H1 (cell line): ENCODE results near the gene NAV2. TPM values are rescaled to one million over a fixed set of nuclear protein-coding genes. Genes with fewer than 3 reads are reported as not detected.

Experiments used
- CTCF ChIA-PET: fragments of 300-600 bp; sonication (Branson Sonifier 250); formaldehyde crosslinking; loops from one replicate; lab custom pipeline; 2021; ENCODE audit not compliant: partially characterized antibody; lab: Charles Lee
- POLR2A ChIA-PET: fragments of 300-600 bp; sonication (Branson Sonifier 250); formaldehyde crosslinking; loops from one replicate; lab custom pipeline; 2021; ENCODE audit warnings: inconsistent platforms; ENCODE audit not compliant: partially characterized antibody; lab: Charles Lee
- DNase-seq, 2 experiments: peaks; one replicate each; pipeline versions ENCODE4 v3.0.0 to v3.0.0-alpha.2; 2010 to 2022; ENCODE audit warnings: low spot score in 2 of 2, low read depth in 1 of 2, mixed read lengths in 1 of 2
- FAIRE-seq: peaks from 2 replicates; lab custom pipeline; 2011; peaks lifted over from hg19 to GRCh38; lab: Jason Lieb, UNC
- H2AFZ ChIP-seq: 2 replicates; pipeline ENCODE4 v1.8.1; 2012; ENCODE audit warnings: low read length, inconsistent platforms
- H2AK5ac ChIP-seq: 2 replicates; pipeline ENCODE4 v1.6.1; 2013; ENCODE audit warnings: low read depth, low read length
- H2BK120ac ChIP-seq: replicated peaks from 2 replicates; pipeline ENCODE3; 2013; ENCODE audit warnings: low read depth, low read length, inconsistent platforms
- H2BK12ac ChIP-seq: 2 replicates; pipeline ENCODE4 v1.6.1; 2013; ENCODE audit warnings: low read depth, low read length
- H2BK15ac ChIP-seq: 2 replicates; pipeline ENCODE4 v1.6.1; 2013; ENCODE audit warnings: low read length
- H2BK20ac ChIP-seq: 2 replicates; pipeline ENCODE4 v1.6.1; 2013; ENCODE audit warnings: low read length
- H2BK5ac ChIP-seq: 2 replicates; pipeline ENCODE4 v1.6.1; 2013; ENCODE audit warnings: low read depth, low read length
- H3K14ac ChIP-seq: 2 replicates; pipeline ENCODE4 v1.6.1; 2013; ENCODE audit warnings: inconsistent platforms; ENCODE audit not compliant: insufficient read length
- H3K18ac ChIP-seq: 2 replicates; pipeline ENCODE4 v1.6.1; 2013; ENCODE audit warnings: low read length; ENCODE audit errors: extremely low read depth
- H3K23ac ChIP-seq: 2 replicates; pipeline ENCODE4 v1.6.1; 2013; ENCODE audit warnings: inconsistent platforms; ENCODE audit not compliant: insufficient read length
- H3K23me2 ChIP-seq: 2 replicates; pipeline ENCODE4 v1.6.1; 2013; ENCODE audit warnings: low read depth, low read length
- H3K27ac ChIP-seq: 2 replicates; pipeline ENCODE4 v1.6.1; 2011; ENCODE audit warnings: low read depth, low read length, inconsistent platforms
- H3K27me3 ChIP-seq, 4 experiments: replicated peaks in 1 of 4; 1 replicate in 1 of 4; 2 replicates in 3 of 4; pipeline versions ENCODE4 v1.6.1 to v1.8.1; 2011 to 2013; ENCODE audit warnings: low read length in 3 of 4, mild to moderate bottlenecking in 3 of 4, inconsistent platforms in 2 of 4, mixed read lengths in 2 of 4, moderate library complexity in 1 of 4; ENCODE audit not compliant: control insufficient read depth in 3 of 4, insufficient read depth in 3 of 4; ENCODE audit errors: extremely low read depth in 1 of 4
- H3K36me3 ChIP-seq, 4 experiments: 2 replicates each; pipeline versions ENCODE4 v1.6.1 to v1.8.1; 2011 to 2013; ENCODE audit warnings: mild to moderate bottlenecking in 4 of 4, low read length in 3 of 4, moderate library complexity in 2 of 4, control low read depth in 1 of 4, inconsistent platforms in 1 of 4; ENCODE audit not compliant: insufficient read depth in 4 of 4, control insufficient read depth in 2 of 4
- H3K4ac ChIP-seq: replicated peaks from 2 replicates; pipeline ENCODE3; 2013; ENCODE audit warnings: low read length, low read depth, mixed read lengths, inconsistent platforms; ENCODE audit not compliant: insufficient read length
- H3K4me1 ChIP-seq, 4 experiments: replicated peaks in 1 of 4; 1 replicate in 1 of 4; 2 replicates in 3 of 4; pipeline versions ENCODE4 v1.6.1 to v1.8.1; 2011 to 2013; ENCODE audit warnings: low read length in 3 of 4, inconsistent platforms in 2 of 4, mixed read lengths in 1 of 4; ENCODE audit not compliant: insufficient read depth in 4 of 4, control insufficient read depth in 3 of 4
- H3K4me2 ChIP-seq, 2 experiments: 2 replicates each; pipeline versions ENCODE4 v1.6.1 to v1.8.1; 2011 to 2013; ENCODE audit warnings: low read depth in 2 of 2, low read length in 2 of 2, control low read depth in 1 of 2, inconsistent platforms in 1 of 2, mild to moderate bottlenecking in 1 of 2; ENCODE audit not compliant: insufficient read depth in 1 of 2
- H3K4me3 ChIP-seq, 4 experiments: fragments of 200-600, 300-600 bp in 1 of 4; sonication (generic), shearing (Covaris generic), sonication (Bioruptor Twin) in 1 of 4; 2 replicates each; pipeline versions ENCODE4 v1.5.1 to v1.8.1; 2011 to 2016; ENCODE audit warnings: low read length in 4 of 4, low read depth in 3 of 4, control low read depth in 2 of 4, inconsistent platforms in 2 of 4, mild to moderate bottlenecking in 2 of 4, mixed read lengths in 1 of 4, moderate library complexity in 1 of 4; ENCODE audit not compliant: insufficient read depth in 2 of 4; ENCODE audit errors: extremely low read depth in 1 of 4
- H3K56ac ChIP-seq: replicated peaks from 2 replicates; pipeline ENCODE3; 2013; ENCODE audit warnings: low read depth, mild to moderate bottlenecking, mixed read lengths, low read length, inconsistent platforms; ENCODE audit not compliant: insufficient read length
- H3K79me1 ChIP-seq: 2 replicates; pipeline ENCODE4 v1.6.1; 2013; ENCODE audit warnings: low read depth, low read length, control low read depth
- H3K79me2 ChIP-seq, 2 experiments: 2 replicates each; pipeline versions ENCODE4 v1.6.1 to v1.8.1; 2012 to 2013; ENCODE audit warnings: low read length in 2 of 2, mild to moderate bottlenecking in 2 of 2, inconsistent platforms in 1 of 2; ENCODE audit not compliant: insufficient read depth in 2 of 2, control insufficient read depth in 1 of 2
- H3K9ac ChIP-seq, 4 experiments: replicated peaks in 1 of 4; 1 replicate in 1 of 4; 2 replicates in 3 of 4; pipeline versions ENCODE4 v1.6.1 to v1.8.1; 2011 to 2013; ENCODE audit warnings: low read depth in 3 of 4, low read length in 3 of 4, control low read depth in 2 of 4, mild to moderate bottlenecking in 2 of 4, moderate library complexity in 2 of 4, inconsistent platforms in 1 of 4; ENCODE audit errors: extremely low read depth in 1 of 4
- H3K9me3 ChIP-seq, 2 experiments: 2 replicates each; pipeline versions ENCODE4 v1.6.1 to v1.8.1; 2012 to 2013; ENCODE audit warnings: mild to moderate bottlenecking in 2 of 2, moderate library complexity in 2 of 2, control low read depth in 1 of 2, inconsistent platforms in 1 of 2, low read depth in 1 of 2, low read length in 1 of 2, mixed read lengths in 1 of 2; ENCODE audit not compliant: insufficient read depth in 2 of 2
- H4K20me1 ChIP-seq, 2 experiments: replicated peaks in 1 of 2; 2 replicates each; pipeline versions ENCODE3 to v1.8.1; 2011 to 2013; ENCODE audit warnings: inconsistent platforms in 2 of 2, low read length in 2 of 2, mild to moderate bottlenecking in 1 of 2; ENCODE audit not compliant: insufficient read depth in 2 of 2, control insufficient read depth in 1 of 2
- H4K5ac ChIP-seq: 2 replicates; pipeline ENCODE4 v1.6.1; 2013; ENCODE audit warnings: low read length, low read depth, mixed read lengths, inconsistent platforms; ENCODE audit not compliant: insufficient read length
- H4K8ac ChIP-seq: 2 replicates; pipeline ENCODE4 v1.8.0; 2013; ENCODE audit warnings: mild to moderate bottlenecking, moderate library complexity, low read length, inconsistent platforms; ENCODE audit not compliant: insufficient read depth; ENCODE audit errors: extremely low read depth
- H4K91ac ChIP-seq: replicated peaks from 2 replicates; pipeline ENCODE3; 2013; ENCODE audit warnings: low read length, mixed read lengths, inconsistent platforms; ENCODE audit not compliant: insufficient read length
- CBX5 ChIP-seq: fragments of 300-800, 300-1000 bp; sonication (generic); IDR thresholded peaks from 2 replicates; pipeline ENCODE4 v1.7.1; 2016; ENCODE audit warnings: antibody characterized with exemption, low read length, low read depth
- EGR1 ChIP-seq: IDR thresholded peaks from 2 replicates; pipeline ENCODE4 v1.6.1; 2011; ENCODE audit warnings: low read depth, low read length, borderline replicate concordance
- EZH2 ChIP-seq: fragments of 200-600 bp; sonication (generic); IDR thresholded peaks from 2 replicates; pipeline ENCODE4 v1.7.1; 2012; ENCODE audit warnings: low read depth, mild to moderate bottlenecking, moderate library complexity, low read length, inconsistent platforms; ENCODE audit not compliant: severe bottlenecking
- POLR2AphosphoS5 ChIP-seq: IDR thresholded peaks from 2 replicates; pipeline ENCODE4 v1.6.1; 2011; ENCODE audit warnings: low read depth, low read length
- RAD21 ChIP-seq, 2 experiments: IDR thresholded peaks in 1 of 2; conservative IDR thresholded peaks in 1 of 2; 2 replicates each; pipeline ENCODE4 v1.6.1; 2011; ENCODE audit warnings: low read depth in 2 of 2, low read length in 2 of 2, improper control_type of control experiment in 1 of 2, inconsistent platforms in 1 of 2, mild to moderate bottlenecking in 1 of 2, moderate library complexity in 1 of 2
- SP1 ChIP-seq: IDR thresholded peaks from 2 replicates; pipeline ENCODE4 v1.6.1; 2011; ENCODE audit warnings: low read depth, low read length
- SUZ12 ChIP-seq: fragments of 200-600 bp; sonication (generic); IDR thresholded peaks from 2 replicates; pipeline ENCODE4 v1.6.1; 2012; ENCODE audit warnings: mild to moderate bottlenecking, inconsistent platforms, low read length, moderate library complexity, mixed read lengths
- YY1 ChIP-seq: IDR thresholded peaks from 2 replicates; pipeline ENCODE4 v1.6.1; 2011; ENCODE audit warnings: low read depth, mild to moderate bottlenecking, low read length
- WGBS, 2 experiments: shearing (Covaris generic) in 1 of 2; methylation state at CpG; one replicate each; pipeline versions ENCODE4 v1.1.6 to v1.1.7; 2013 to 2015; ENCODE audit warnings: low lambda C conversion rate in 2 of 2, mixed read lengths in 2 of 2, inconsistent platforms in 1 of 2, low coverage in 1 of 2, missing lambda C conversion rate in 1 of 2; ENCODE audit not compliant: insufficient replicate concordance in 2 of 2, insufficient coverage in 1 of 2, insufficient read length in 1 of 2; ENCODE audit errors: extremely low coverage in 1 of 2, missing lambda C conversion rate in 1 of 2; 5-methylcytosine and 5-hydroxymethylcytosine counted together
- polyA plus RNA-seq, 7 experiments: library from polyadenylated mRNA; depleted of rRNA in 3 of 7; stranded (reverse) in 5 of 7; unstranded in 2 of 7; fragments of >200 nt in 5 of 7; fragments of 200-250 nt in 2 of 7; gene quantifications; 1 replicate in 5 of 7; 2 replicates in 1 of 7; 4 replicates in 1 of 7; pipeline versions ENCODE4 v1.2.1 to v1.2.3, GENCODE V29; 2011 to 2013; ENCODE audit warnings: missing spikeins in 2 of 7, mixed read lengths in 2 of 7
- total RNA-seq: library from RNA; stranded (reverse); fragmentation: NEBNext Ultra II Directional; extraction: Animal tissue kit (Norgen Biotek cat#: 25700); gene quantifications from 2 replicates; pipeline ENCODE4 v1.2.1, GENCODE V29; 2021

Gene NAV2
- total and polyA plus RNA-seq, 2 of the 8 experiments (the other 6 are each of a cell fraction or from before 2014, with no cell fraction given) = 35.6 to 73.6 TPM

- H3K4me2 ChIP-seq = no peak overlapping the region
- H2BK120ac ChIP-seq = no peak overlapping the region
- no peak overlapping the region for H3K4me3 ChIP-seq
- H3K23me2 ChIP-seq = no peaks in the 10 kb centered on the region
- H2AK5ac ChIP-seq = no peak overlapping the region
- no peak overlapping the region for H4K91ac ChIP-seq
- no peak for FAIRE-seq
- H3K79me2 ChIP-seq = no peaks in the 10 kb centered on the region
- no peak overlapping the region for H4K8ac ChIP-seq
- H3K14ac ChIP-seq = no peak overlapping the region
- H3K4me1 ChIP-seq = peaks cover 0 to 2% (median 1%) of the 10 kb centered on the region in 4 experiments; a peak in 5 of 7 replicates
- TF ChIP-seq EZH2 (no peak), POLR2AphosphoS5 (no peak), SUZ12 (no peak), YY1 (no peak), EGR1 (no peak), CBX5 (no peak), RAD21 (IDR thresholded peaks at IDR 0.05 in 1 of 2, conservative IDR thresholded peaks at IDR 0.05 in 1 of 2; ENCODE audit: low read depth in 2 of 2, low read length in 2 of 2) (no peak), SP1 (no peak)
- TF ChIP-seq, all 59 proteins: peak for 0
- no peak overlapping the region for H2BK12ac ChIP-seq
- H2AFZ ChIP-seq = no peak overlapping the region
- no peaks in the 10 kb centered on the region; the same call in 1 of the 2 replicates for H3K79me1 ChIP-seq
- no peak overlapping the region for H3K56ac ChIP-seq
- H3K4ac ChIP-seq = no peak overlapping the region
- no peak overlapping the region for H3K9ac ChIP-seq
- no peak for DNase-seq
- no peak overlapping the region for H2BK15ac ChIP-seq
- no peak overlapping the region for H3K27ac ChIP-seq
- H3K18ac ChIP-seq = no peak overlapping the region
- peaks cover 0 to 12% (median 7%) of the 10 kb centered on the region in 4 experiments; a peak in 6 of 7 replicates for H3K27me3 ChIP-seq
- H3K9me3 ChIP-seq = no peaks in the 10 kb centered on the region
- H2BK5ac ChIP-seq = no peak overlapping the region
- ChIA-PET POLR2A (interaction anchor here (0.7 kb wide), 1 partner anchor 50 kb away, joined by 3 read pairs; no protein-coding TSS in a partner anchor), CTCF (interaction anchor here (1.1 to 1.4 kb wide), 4 partner anchors 13 to 43 kb away, joined by 3 to 7 read pairs (median 4); no protein-coding TSS in a partner anchor)
- H2BK20ac ChIP-seq = no peak overlapping the region
- peaks cover 0 to 16% (median 4%) of the 10 kb centered on the region in 4 experiments; a peak in 5 of 8 replicates for H3K36me3 ChIP-seq
- H4K5ac ChIP-seq = no peak overlapping the region
- 95% methylated on average over 3 of the region's 3 CpGs; no CpG with 5 or more reads in 1 of the 2 experiments for WGBS, 2 experiments
- no peak overlapping the region for H3K23ac ChIP-seq
- H4K20me1 ChIP-seq = peaks cover 1 to 11% of the 10 kb centered on the region in 2 experiments
These were observed 282.0 kb downstream of the NAV2 start for GRCh38 chr11:19994672-19995071.
